ENCODE data around the gene ZNF593OS. TPM values are rescaled to one million over a fixed set of nuclear protein-coding genes. Genes with fewer than 3 reads are reported as not detected.

The ZNF593OS gene
- polyA plus RNA-seq, 3 donors, result 0.50 to 0.59 TPM; not detected in 1

DNA sequence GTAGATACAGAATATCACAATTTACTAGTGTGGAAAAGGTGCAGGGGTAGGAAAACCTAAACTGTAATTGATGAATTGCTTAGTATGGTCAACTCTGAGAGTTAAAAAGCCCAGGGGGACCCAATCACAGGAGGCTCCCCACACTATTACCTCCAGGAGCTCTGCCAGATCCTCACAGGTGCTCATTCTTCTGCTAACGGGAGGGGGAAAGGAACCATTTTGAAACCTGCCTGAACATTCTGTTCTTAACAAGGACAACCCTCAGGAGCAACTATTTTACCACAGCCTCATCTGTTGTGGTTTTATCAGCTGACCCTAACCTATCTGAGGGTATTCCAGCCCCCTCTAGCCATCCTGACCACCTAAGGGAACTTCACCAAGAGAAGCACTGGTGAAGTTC lies 40.9 kb downstream of the ZNF593OS start:
- Histone ChIP-seq H3K27ac (ENCODE audit: low read depth in 1 of 2, low read length in 2 of 2) (no peak overlapping the region), H2AFZ (ENCODE audit: insufficient read depth, low read depth, low read length, poor library complexity, severe bottlenecking) (no peak overlapping the region), H3K9ac (ENCODE audit: insufficient read depth, low read length, poor library complexity, severe bottlenecking) (no peak overlapping the region), H3K79me2 (ENCODE audit: insufficient read depth, low read length) (no peaks in the 10 kb centered on the region), H3K36me3 (replicated peaks in 1 of 2; ENCODE audit: control insufficient read depth in 1 of 2, insufficient read depth in 2 of 2, low read length in 2 of 2) (no peaks in the 10 kb centered on the region), H4K20me1 (ENCODE audit: insufficient read depth, low read length) (no peaks in the 10 kb centered on the region), H3K27me3 (ENCODE audit: control insufficient read depth in 2 of 2, insufficient read depth in 2 of 2, low read length in 2 of 2) (no peaks in the 10 kb centered on the region), H3K4me2 (replicated peaks; ENCODE audit: extremely low read depth, low read length, poor library complexity, severe bottlenecking) (no peak overlapping the region), H3K4me3 (replicated peaks in 1 of 3; ENCODE audit: low read depth in 2 of 3, low read length in 3 of 3) (no peak overlapping the region), H3K4me1 (ENCODE audit: control insufficient read depth in 1 of 2, insufficient read depth in 2 of 2, low read length in 2 of 2) (peaks cover 30 to 32% of the 10 kb centered on the region in 2 donors), H3K9me3 (replicated peaks in 1 of 2; ENCODE audit: control insufficient read depth in 1 of 2, insufficient read depth in 1 of 2, low read length in 2 of 2) (no peaks in the 10 kb centered on the region)
- H3K36me3 Mint-ChIP-seq, result no peaks in the 10 kb centered on the region
- H3K27ac Mint-ChIP-seq, result no peak overlapping the region
- peaks cover 31% of the 10 kb centered on the region for H3K4me1 Mint-ChIP-seq
- no peak overlapping the region for H3K4me3 Mint-ChIP-seq
- peaks cover 0 to 2% (median 1%) of the 10 kb centered on the region in 3 donors for H3K27me3 Mint-ChIP-seq (ENCODE audit: low read depth in 3 of 3)
- H3K9me3 Mint-ChIP-seq, result peaks cover 0 to 2% (median 0%) of the 10 kb centered on the region in 7 donors
- no peak for TF ChIP-seq CTCF (IDR thresholded peaks at IDR 0.05)
- WGBS (ENCODE audit: insufficient coverage), result no CpG with 5 or more reads among the region's 1 CpG
- intact Hi-C loops (cut with micrococcal nuclease), result no loop called here
- DNase-seq, result no peak

DNA sequence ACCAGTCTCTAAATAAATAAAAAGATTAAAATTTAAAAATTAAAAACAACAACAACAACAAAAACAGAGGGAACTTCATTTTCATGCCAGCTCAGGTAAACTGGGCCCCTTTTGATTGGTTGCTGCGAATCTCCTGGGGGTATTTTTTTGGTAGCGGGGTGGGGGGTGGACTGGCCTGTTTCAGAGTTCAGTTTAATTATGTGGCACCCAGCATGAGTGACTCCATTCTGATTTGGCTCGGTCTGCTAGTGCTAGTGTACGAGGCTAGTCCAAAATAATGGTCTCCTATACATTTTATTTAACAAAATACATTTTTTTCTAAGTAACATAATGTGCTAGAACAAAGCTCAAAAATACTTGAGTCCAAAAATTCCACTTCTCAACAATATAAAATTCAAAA lies 41.9 kb downstream of the ZNF593OS start:
- no peak for TF ChIP-seq CTCF (IDR thresholded peaks at IDR 0.05)
- DNase-seq, result no peak
- no peaks in the 10 kb centered on the region for H3K27me3 ChIP-seq (ENCODE audit: control insufficient read depth in 2 of 2, insufficient read depth in 2 of 2, low read length in 2 of 2)
- H4K20me1 ChIP-seq (ENCODE audit: insufficient read depth, low read length), result no peaks in the 10 kb centered on the region
- Mint-ChIP-seq H3K9me3 (peaks cover 0 to 1% (median 0%) of the 10 kb centered on the region in 7 donors), H3K4me3 (no peak overlapping the region), H3K27me3 (ENCODE audit: low read depth in 3 of 3) (peaks cover 0 to 2% (median 1%) of the 10 kb centered on the region in 3 donors), H3K4me1 (peaks cover 38% of the 10 kb centered on the region), H3K36me3 (no peaks in the 10 kb centered on the region), H3K27ac (no peak overlapping the region)
- H3K4me2 ChIP-seq (replicated peaks; ENCODE audit: extremely low read depth, low read length, poor library complexity, severe bottlenecking), result no peak overlapping the region
- H3K4me3 ChIP-seq (replicated peaks in 1 of 3; ENCODE audit: low read depth in 2 of 3, low read length in 3 of 3), result no peak overlapping the region
- H3K79me2 ChIP-seq (ENCODE audit: insufficient read depth, low read length), result peaks cover 9% of the 10 kb centered on the region
- no peaks in the 10 kb centered on the region for H3K36me3 ChIP-seq (replicated peaks in 1 of 2; ENCODE audit: control insufficient read depth in 1 of 2, insufficient read depth in 2 of 2, low read length in 2 of 2)
- WGBS (ENCODE audit: insufficient coverage), result 100% methylated on average over 1 of the region's 4 CpGs
- peaks cover 35 to 41% of the 10 kb centered on the region in 2 donors for H3K4me1 ChIP-seq (ENCODE audit: control insufficient read depth in 1 of 2, insufficient read depth in 2 of 2, low read length in 2 of 2)
- H2AFZ ChIP-seq (ENCODE audit: insufficient read depth, low read depth, low read length, poor library complexity, severe bottlenecking), result no peak overlapping the region
- H3K27ac ChIP-seq (ENCODE audit: low read depth in 1 of 2, low read length in 2 of 2), result no peak overlapping the region
- intact Hi-C loops (cut with micrococcal nuclease), result no loop called here
- H3K9ac ChIP-seq (ENCODE audit: insufficient read depth, low read length, poor library complexity, severe bottlenecking), result no peak overlapping the region
- no peaks in the 10 kb centered on the region for H3K9me3 ChIP-seq (replicated peaks in 1 of 2; ENCODE audit: control insufficient read depth in 1 of 2, insufficient read depth in 1 of 2, low read length in 2 of 2)
